HCT116 (cell line): Measurements from ENCODE around the gene ADIRF. TPM values are rescaled to one million over a fixed set of nuclear protein-coding genes. Genes with fewer than 3 reads are reported as not detected.

Experiments
- ATAC-seq: fragments of 200-7000 bp; cut with Tn5 transposase; 2 replicates; pipeline ENCODE4 v1.9.1; 2020; ENCODE audit warnings: mild to moderate bottlenecking, moderate library complexity
- BruUV-seq: library from RNA; stranded (reverse); fragments of 400-500 nt; replicated peaks from 2 replicates; lab custom pipeline; 2021; lab: Mats Ljungman, UMichigan
- CTCF ChIA-PET: fragments of 300-600 bp; sonication (Branson Sonifier 250); formaldehyde crosslinking; loops from one replicate; lab custom pipeline; 2021; ENCODE audit warnings: antibody characterized with exemption; lab: Charles Lee
- POLR2A ChIA-PET: fragments of 300-600, 350-600 bp; sonication (Branson Sonifier 250); formaldehyde crosslinking; loops from one replicate; lab custom pipeline; 2021; ENCODE audit warnings: antibody characterized with exemption; lab: Charles Lee
- RAD21 ChIA-PET, 2 experiments: fragments of 300-600 bp; sonication (Branson Sonifier 250); formaldehyde crosslinking; loops; one replicate each; lab custom pipeline; 2023; ENCODE audit warnings: low total read pairs in 2 of 2; ENCODE audit not compliant: uncharacterized antibody in 2 of 2, unreplicated experiment in 2 of 2, low non-redundant PET in 1 of 2; lab: Charles Lee
- DNase-seq: peaks from one replicate; pipeline ENCODE4 v3.0.0-alpha.2; 2010; ENCODE audit warnings: low read depth, low spot score
- H2AFZ ChIP-seq: fragments of 200-600 bp; shearing (Covaris generic), sonication (generic); 2 replicates; pipeline ENCODE4 v1.6.1; 2017; ENCODE audit warnings: low read depth, mixed run types, mixed read lengths, antibody characterized with exemption, low read length; ENCODE audit not compliant: poor library complexity, severe bottlenecking
- H3K27ac ChIP-seq: 2 replicates; pipeline ENCODE4 v1.5.1; 2012; ENCODE audit warnings: low read depth, low read length
- H3K27me3 ChIP-seq: fragments of 200-600 bp; sonication (generic); 2 replicates; pipeline ENCODE4 v1.6.1; 2016; ENCODE audit warnings: mixed run types, low read length, mixed read lengths; ENCODE audit not compliant: insufficient read depth
- H3K36me3 ChIP-seq, 2 experiments: fragments of 200-500 bp in 1 of 2; fragments of 200-600 bp in 1 of 2; sonication (Bioruptor generic) in 1 of 2; sonication (generic) in 1 of 2; 2 replicates each; pipeline versions ENCODE4 v1.5.1 to v1.6.1; 2014 to 2016; ENCODE audit warnings: low read length in 2 of 2, inconsistent platforms in 1 of 2, mixed read lengths in 1 of 2, mixed run types in 1 of 2; ENCODE audit not compliant: insufficient read depth in 2 of 2, control insufficient read depth in 1 of 2
- H3K4me1 ChIP-seq, 2 experiments: fragments of 200-600 bp in 1 of 2; sonication (generic) in 1 of 2; 2 replicates each; pipeline versions ENCODE4 v1.5.1 to v1.6.1; 2012 to 2017; ENCODE audit warnings: low read length in 2 of 2, inconsistent platforms in 1 of 2, mild to moderate bottlenecking in 1 of 2, mixed read lengths in 1 of 2, mixed run types in 1 of 2, moderate library complexity in 1 of 2; ENCODE audit not compliant: insufficient read depth in 2 of 2, control insufficient read depth in 1 of 2
- H3K4me2 ChIP-seq: fragments of 200-600 bp; sonication (generic); 2 replicates; pipeline ENCODE4 v1.6.1; 2017; ENCODE audit warnings: mixed run types, low read length, mixed read lengths
- H3K4me3 ChIP-seq, 2 experiments: fragments of 200-600 bp in 1 of 2; sonication (generic) in 1 of 2; replicated peaks in 1 of 2; 2 replicates each; pipeline ENCODE4 v1.5.1; 2011 to 2016; ENCODE audit warnings: low read length in 2 of 2, control low read depth in 1 of 2, low read depth in 1 of 2, mild to moderate bottlenecking in 1 of 2, mixed read lengths in 1 of 2, mixed run types in 1 of 2
- H3K79me2 ChIP-seq: fragments of 200-600 bp; sonication (generic); 2 replicates; pipeline ENCODE4 v1.6.1; 2017; ENCODE audit warnings: mild to moderate bottlenecking, mixed run types, low read length, moderate library complexity, mixed read lengths; ENCODE audit not compliant: insufficient read depth
- H3K9ac ChIP-seq: fragments of 200-600 bp; sonication (generic); 2 replicates; pipeline ENCODE4 v1.6.1; 2016; ENCODE audit warnings: low read length, mixed read lengths
- H3K9me2 ChIP-seq: fragments of 200-600 bp; sonication (generic), shearing (Covaris generic); 2 replicates; pipeline ENCODE4 v1.6.1; 2017; ENCODE audit warnings: mixed run types, mild to moderate bottlenecking, moderate library complexity; ENCODE audit not compliant: insufficient read depth
- H3K9me3 ChIP-seq, 2 experiments: fragments of 200-500 bp in 1 of 2; fragments of 200-600 bp in 1 of 2; sonication (Bioruptor generic) in 1 of 2; sonication (generic) in 1 of 2; 2 replicates each; pipeline ENCODE4 v1.6.1; 2014 to 2017; ENCODE audit warnings: low read length in 2 of 2, mixed read lengths in 2 of 2, inconsistent platforms in 1 of 2, low read depth in 1 of 2, mild to moderate bottlenecking in 1 of 2, mixed run types in 1 of 2, moderate library complexity in 1 of 2; ENCODE audit not compliant: control insufficient read depth in 1 of 2, insufficient read depth in 1 of 2
- H4K20me1 ChIP-seq: fragments of 200-600 bp; sonication (generic), shearing (Covaris generic); 2 replicates; pipeline ENCODE4 v1.6.1; 2017; ENCODE audit warnings: mixed run types, mild to moderate bottlenecking, moderate library complexity; ENCODE audit not compliant: insufficient read depth
- CBX3 ChIP-seq: IDR thresholded peaks from 2 replicates; pipeline ENCODE4 v1.6.1; 2012; ENCODE audit warnings: low read depth
- ELF1 ChIP-seq: IDR thresholded peaks from 2 replicates; pipeline ENCODE4 v1.6.1; 2012; ENCODE audit warnings: low read depth, borderline replicate concordance
- EZH2 ChIP-seq: fragments of 200-600 bp; sonication (generic); IDR thresholded peaks from 2 replicates; pipeline ENCODE4 v1.6.1; 2017; ENCODE audit warnings: antibody characterized with exemption, mixed run types
- EZH2phosphoT487 ChIP-seq: fragments of 200-600 bp; IDR thresholded peaks from 2 replicates; pipeline ENCODE4 v1.6.1; 2018; ENCODE audit warnings: antibody characterized with exemption, borderline replicate concordance
- JUND ChIP-seq: IDR thresholded peaks from 2 replicates; pipeline ENCODE4 v1.6.1; 2012
- POLR2A ChIP-seq: IDR thresholded peaks from 2 replicates; pipeline ENCODE4 v1.7.0; 2011; ENCODE audit warnings: borderline replicate concordance; ENCODE audit not compliant: insufficient read depth, insufficient read length; ENCODE audit errors: extremely low read depth
- POLR2AphosphoS5 ChIP-seq: IDR thresholded peaks from 2 replicates; pipeline ENCODE4 v1.6.1; 2011; ENCODE audit warnings: mild to moderate bottlenecking, low read depth, low read length, moderate library complexity
- RAD21 ChIP-seq: IDR thresholded peaks from 2 replicates; pipeline ENCODE4 v1.6.1; 2012; ENCODE audit warnings: low read depth, mild to moderate bottlenecking
- REST ChIP-seq: IDR thresholded peaks from 2 replicates; pipeline ENCODE4 v1.6.1; 2012; ENCODE audit warnings: low read depth
- SIN3A ChIP-seq: IDR thresholded peaks from 2 replicates; pipeline ENCODE4 v1.6.1; 2012; ENCODE audit warnings: low read depth
- SRF ChIP-seq: IDR thresholded peaks from 2 replicates; pipeline ENCODE4 v1.6.1; 2012; ENCODE audit warnings: low read depth
- YY1 ChIP-seq: IDR thresholded peaks from 2 replicates; pipeline ENCODE4 v1.6.1; 2011; ENCODE audit warnings: low read length, low read depth, moderate library complexity, mild to moderate bottlenecking; ENCODE audit not compliant: insufficient replicate concordance; ENCODE audit errors: extremely low read depth
- ZFX ChIP-seq: fragments of 450-650 bp; IDR thresholded peaks from 2 replicates; pipeline ENCODE4 v1.6.1; 2017
- ZNF274 ChIP-seq: fragments of 200-500 bp; sonication (Bioruptor generic); IDR thresholded peaks from 2 replicates; pipeline ENCODE4 v1.6.1; 2014; ENCODE audit warnings: mild to moderate bottlenecking, low read depth, low read length, inconsistent platforms
- intact Hi-C: fragments of 100-400 bp; cut with micrococcal nuclease; formaldehyde crosslinking; loops from 2 replicates; pipeline ENCODE4 v1.10.0; 2022
- total RNA-seq: library from RNA; stranded (reverse); gene quantifications from one replicate; pipeline ENCODE4 v1.2.1, GENCODE V29; 2021; ENCODE audit not compliant: unreplicated experiment
- TF ChIP-seq, protein P1 (sequence below): IDR thresholded peaks from 2 replicates; pipeline ENCODE4 v1.6.1; 2012

The ADIRF gene
- total RNA-seq, 1 experiment from 2014 or later: 448 TPM

GRCh38 chr10:86955501-86956194 lies 12.6 kb upstream of the ADIRF start:
- CTCF ChIA-PET: interaction anchor here (1.9 kb wide), 1 partner anchor 11 kb away, joined by 7 read pairs; no protein-coding TSS in a partner anchor
- H3K36me3 ChIP-seq: no peaks in the 10 kb centered on the region

More at GRCh38 chr10:86955501-86956194, 12.6 kb upstream of the ADIRF start:
- Histone ChIP-seq H3K4me3 (no peak overlapping the region), H3K9ac (no peak overlapping the region), H3K4me1 (peaks cover 37 to 63% of the 10 kb centered on the region in 2 experiments), H3K27ac (no peak overlapping the region; the same call in 1 of the 2 replicates), H4K20me1 (no peaks in the 10 kb centered on the region), H3K27me3 (no peaks in the 10 kb centered on the region), H3K79me2 (peaks cover 8% of the 10 kb centered on the region; the same call in 1 of the 2 replicates), H3K4me2 (no peak overlapping the region), H3K9me3 (peaks cover 0 to 4% of the 10 kb centered on the region in 2 experiments; a peak in 1 of 4 replicates), H3K9me2 (no peaks in the 10 kb centered on the region), H2AFZ (no peak overlapping the region)
- DNase-seq: no peak
- ChIA-PET RAD21 (no interaction called here), POLR2A (interaction anchor here (5.7 kb wide), 1 partner anchor 13 kb away, joined by 58 read pairs; the partner anchor contains the start of gene ADIRF)
- no TSS peak for BruUV-seq
- no peak for ATAC-seq
- intact Hi-C loops: no loop called here
- TF ChIP-seq SRF (no peak), RAD21 (no peak), ZFX (no peak), JUND (no peak), SIN3A (no peak), POLR2A (no peak), REST (no peak), POLR2AphosphoS5 (no peak), ZNF274 (no peak), YY1 (no peak), CBX3 (no peak), EZH2phosphoT487 (no peak), EZH2 (no peak), ELF1 (no peak)
- TF ChIP-seq, protein P1, sequence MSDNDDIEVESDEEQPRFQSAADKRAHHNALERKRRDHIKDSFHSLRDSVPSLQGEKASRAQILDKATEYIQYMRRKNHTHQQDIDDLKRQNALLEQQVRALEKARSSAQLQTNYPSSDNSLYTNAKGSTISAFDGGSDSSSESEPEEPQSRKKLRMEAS: no peak
